OCI-LY1 (cell line): ENCODE results near the gene KLRK1.
"Not testable (repeated sequence)": the region's sequence is repeated elsewhere in the genome, so short reads cannot be mapped to it uniquely, and the experiment has no call there.

Experiments
- EZH2 ChIP-seq: fragments of 200-600 bp; sonication (generic), shearing (Covaris generic); IDR thresholded peaks from 2 replicates; pipeline ENCODE4 v1.8.0; 2017; ENCODE audit warnings: borderline replicate concordance, mixed run types, mild to moderate bottlenecking, antibody characterized with exemption, low read length, moderate library complexity, mixed read lengths
- TF ChIP-seq, protein P1 (sequence below): fragments of 200-600 bp; sonication (generic), shearing (Covaris generic); IDR thresholded peaks from 2 replicates; pipeline ENCODE4 v1.5.1; 2017; ENCODE audit warnings: mild to moderate bottlenecking, antibody characterized with exemption, low read length, moderate library complexity, mixed read lengths

DNA sequence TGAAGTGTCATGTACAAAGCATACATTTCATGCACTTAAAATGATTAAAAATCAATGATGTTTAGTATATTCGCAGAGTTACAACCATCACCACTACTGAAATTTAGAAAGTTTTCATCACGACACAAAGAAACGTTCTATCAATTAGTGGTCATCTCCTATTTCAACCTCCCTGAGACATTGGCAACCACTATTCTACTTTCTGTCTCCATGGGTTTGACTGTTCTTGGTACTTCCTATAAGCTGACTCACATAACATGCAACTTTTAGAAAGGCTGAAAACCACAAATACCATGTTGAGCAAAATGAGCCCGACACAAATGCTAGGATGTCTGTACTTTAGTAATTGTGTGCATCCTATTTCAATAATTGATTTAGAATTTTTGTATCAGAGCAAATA, 40.8 kb upstream of the KLRK1 start:
- not testable (repeated sequence) for TF ChIP-seq EZH2
- TF ChIP-seq, protein P1, sequence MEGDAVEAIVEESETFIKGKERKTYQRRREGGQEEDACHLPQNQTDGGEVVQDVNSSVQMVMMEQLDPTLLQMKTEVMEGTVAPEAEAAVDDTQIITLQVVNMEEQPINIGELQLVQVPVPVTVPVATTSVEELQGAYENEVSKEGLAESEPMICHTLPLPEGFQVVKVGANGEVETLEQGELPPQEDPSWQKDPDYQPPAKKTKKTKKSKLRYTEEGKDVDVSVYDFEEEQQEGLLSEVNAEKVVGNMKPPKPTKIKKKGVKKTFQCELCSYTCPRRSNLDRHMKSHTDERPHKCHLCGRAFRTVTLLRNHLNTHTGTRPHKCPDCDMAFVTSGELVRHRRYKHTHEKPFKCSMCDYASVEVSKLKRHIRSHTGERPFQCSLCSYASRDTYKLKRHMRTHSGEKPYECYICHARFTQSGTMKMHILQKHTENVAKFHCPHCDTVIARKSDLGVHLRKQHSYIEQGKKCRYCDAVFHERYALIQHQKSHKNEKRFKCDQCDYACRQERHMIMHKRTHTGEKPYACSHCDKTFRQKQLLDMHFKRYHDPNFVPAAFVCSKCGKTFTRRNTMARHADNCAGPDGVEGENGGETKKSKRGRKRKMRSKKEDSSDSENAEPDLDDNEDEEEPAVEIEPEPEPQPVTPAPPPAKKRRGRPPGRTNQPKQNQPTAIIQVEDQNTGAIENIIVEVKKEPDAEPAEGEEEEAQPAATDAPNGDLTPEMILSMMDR: not testable (repeated sequence)
